Transverse colon (tissue), 4 donors: Measurements from ENCODE around the gene EPHA2. TPM values are rescaled to one million over a fixed set of nuclear protein-coding genes. Genes with fewer than 3 reads are reported as not detected.

Experiments used
- DNase-seq: peaks from one replicate; pipeline ENCODE4 v3.0.0-alpha.2; 2019
- H3K27ac ChIP-seq, 4 donors: fragments of 200-600 bp; sonication (generic); 2 replicates each; pipeline ENCODE4 v1.5.1; 2016 to 2018; ENCODE audit warnings: inconsistent platforms in 4 of 4
- H3K27me3 ChIP-seq: fragments of 200-600 bp; sonication (generic); 2 replicates; pipeline ENCODE4 v1.5.1; 2017; ENCODE audit warnings: inconsistent platforms
- H3K36me3 ChIP-seq, 4 donors: fragments of 200-600 bp; sonication (generic); 2 replicates each; pipeline ENCODE4 v1.5.1; 2017 to 2019; ENCODE audit warnings: inconsistent platforms in 4 of 4
- H3K4me1 ChIP-seq, 4 donors: fragments of 200-600 bp; sonication (generic); 2 replicates each; pipeline ENCODE4 v1.5.1; 2017 to 2020; ENCODE audit warnings: inconsistent platforms in 4 of 4
- H3K4me3 ChIP-seq, 4 donors: fragments of 200-600 bp; sonication (generic); 1 replicate in 1 of 4; 2 replicates in 3 of 4; pipeline versions ENCODE4 v1.5.1 to v1.6.1; 2017 to 2019; ENCODE audit warnings: inconsistent platforms in 4 of 4
- H3K9me3 ChIP-seq, 2 donors: fragments of 200-600 bp; sonication (generic); 2 replicates each; pipeline ENCODE4 v1.5.1; 2017 to 2019; ENCODE audit warnings: inconsistent platforms in 2 of 2
- CTCF ChIP-seq, 5 experiments: fragments of 200-600 bp in 3 of 5; fragments of 450-650 bp in 2 of 5; sonication (generic) in 3 of 5; IDR thresholded peaks; 1 replicate in 2 of 5; 2 replicates in 3 of 5; pipeline ENCODE4 v1.5.1; 2016 to 2017; ENCODE audit warnings: antibody characterized with exemption in 5 of 5, inconsistent platforms in 3 of 5, mild to moderate bottlenecking in 2 of 5, moderate library complexity in 1 of 5
- EP300 ChIP-seq: sonication (generic); formaldehyde crosslinking; IDR thresholded peaks from one replicate; pipeline ENCODE4 v1.6.1; 2017; ENCODE audit warnings: antibody characterized with exemption, low read depth
- POLR2A ChIP-seq: fragments of 450-650 bp; IDR thresholded peaks from one replicate; pipeline ENCODE4 v1.6.1; 2016; ENCODE audit warnings: antibody characterized with exemption, mild to moderate bottlenecking, moderate library complexity
- POLR2AphosphoS5 ChIP-seq, 3 donors: sonication (generic); formaldehyde crosslinking; IDR thresholded peaks; one replicate each; pipeline ENCODE4 v1.6.1; 2016; ENCODE audit warnings: antibody characterized with exemption in 3 of 3
- WGBS, 2 donors: methylation state at CpG; one replicate each; pipeline ENCODE4 v1.1.5; 2018; ENCODE audit warnings: low coverage in 1 of 2; 5-methylcytosine and 5-hydroxymethylcytosine counted together
- in situ Hi-C, 4 donors: fragments of 200-750 bp; cut with MboI; loops; one replicate each; pipeline versions ENCODE4 v1.15.0 to v1.15.1; 2017; ENCODE audit warnings: low sequenced_read_pairs in 3 of 4, low pct_ligation_motif_present in 1 of 4, low pct_unique_long_range_greater_than_20kb in 1 of 4
- intact Hi-C: fragments of 100-400 bp; cut with DNase I; formaldehyde crosslinking; loops from one replicate; pipeline ENCODE4 v1.15.1; 2023; ENCODE audit warnings: low total_unique reads
- total RNA-seq, 4 donors: library from RNA; depleted of rRNA; stranded (reverse); fragments of >200 nt; gene quantifications; one replicate each; pipeline ENCODE4 v1.1.0, GENCODE V29; 2016

EPHA2 gene
- total RNA-seq, 4 donors from 2014 or later = 2.6 to 68.8 (median 30.5) TPM

DNA sequence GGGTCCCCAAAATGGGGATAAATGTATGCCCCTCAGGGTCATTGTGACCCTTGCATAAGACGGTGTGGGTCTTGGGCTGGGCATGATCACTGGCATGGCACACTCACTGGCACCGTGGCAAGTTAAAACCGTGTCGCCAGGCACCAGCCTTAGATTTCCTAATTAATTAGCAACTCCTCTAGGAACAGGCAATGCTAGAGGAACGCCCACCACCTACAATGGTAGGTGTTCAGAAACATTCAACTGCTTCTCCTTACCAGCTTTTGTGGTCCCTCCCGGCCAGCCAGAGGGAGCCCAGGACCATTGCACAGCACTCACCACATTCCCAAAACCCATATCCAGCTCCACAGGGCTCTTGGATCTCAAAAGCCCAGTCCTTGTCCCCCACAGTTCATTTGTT is 36.4 kb downstream of the EPHA2 start:
- WGBS, 2 donors = 90% methylated on average over 4 of the region's 6 CpGs; no CpG with 5 or more reads in 1 of the 2 donors
- Histone ChIP-seq H3K36me3 (peaks cover 0 to 3% (median 0%) of the 10 kb centered on the region in 4 donors), H3K4me1 (no peaks in the 10 kb centered on the region), H3K27ac (no peak overlapping the region), H3K9me3 (no peaks in the 10 kb centered on the region), H3K27me3 (no peaks in the 10 kb centered on the region), H3K4me3 (no peak overlapping the region)
- intact Hi-C loops (no loop called here), in situ Hi-C loops (no loop called here)
- TF ChIP-seq CTCF (IDR thresholded peaks at IDR 0.05) (no peak), EP300 (no peak), POLR2AphosphoS5 (IDR thresholded peaks at IDR 0.05) (no peak), POLR2A (no peak)
- no peak for DNase-seq

DNA sequence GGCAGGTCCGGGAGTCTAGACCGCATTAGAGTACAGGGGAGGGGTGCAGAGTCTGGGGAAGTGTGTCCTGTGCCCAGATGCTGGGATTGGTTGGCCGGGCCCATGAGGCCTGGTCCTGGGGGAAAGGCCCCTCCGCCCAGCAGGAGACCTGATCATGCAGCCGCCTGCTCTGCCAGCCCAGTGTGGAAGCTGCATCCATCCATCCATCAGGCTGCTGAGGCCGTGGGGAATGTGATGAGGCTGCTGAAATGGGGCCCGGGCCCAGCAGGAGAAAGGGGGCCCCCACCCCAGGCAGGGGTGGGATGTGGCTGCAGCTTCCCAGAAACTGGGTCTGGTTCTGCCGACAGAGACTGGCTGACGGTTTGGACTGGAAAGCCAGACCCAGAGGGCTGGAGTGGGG is 37.2 kb downstream of the EPHA2 start:
- no peaks in the 10 kb centered on the region for H3K27me3 ChIP-seq
- no peaks in the 10 kb centered on the region for H3K36me3 ChIP-seq
- intact Hi-C loops = no loop called here
- in situ Hi-C loops = no loop called here
- no peak overlapping the region for H3K27ac ChIP-seq
- TF ChIP-seq POLR2A = no peak
- TF ChIP-seq POLR2AphosphoS5 (IDR thresholded peaks at IDR 0.05) = no peak
- TF ChIP-seq EP300 = no peak
- TF ChIP-seq CTCF (IDR thresholded peaks at IDR 0.05) = no peak
- no peak for DNase-seq
- no peaks in the 10 kb centered on the region for H3K4me1 ChIP-seq
- H3K4me3 ChIP-seq = no peak overlapping the region
- H3K9me3 ChIP-seq = no peaks in the 10 kb centered on the region
- WGBS, 2 donors = 67% methylated on average over 9 of the region's 9 CpGs; no CpG with 5 or more reads in 1 of the 2 donors

DNA sequence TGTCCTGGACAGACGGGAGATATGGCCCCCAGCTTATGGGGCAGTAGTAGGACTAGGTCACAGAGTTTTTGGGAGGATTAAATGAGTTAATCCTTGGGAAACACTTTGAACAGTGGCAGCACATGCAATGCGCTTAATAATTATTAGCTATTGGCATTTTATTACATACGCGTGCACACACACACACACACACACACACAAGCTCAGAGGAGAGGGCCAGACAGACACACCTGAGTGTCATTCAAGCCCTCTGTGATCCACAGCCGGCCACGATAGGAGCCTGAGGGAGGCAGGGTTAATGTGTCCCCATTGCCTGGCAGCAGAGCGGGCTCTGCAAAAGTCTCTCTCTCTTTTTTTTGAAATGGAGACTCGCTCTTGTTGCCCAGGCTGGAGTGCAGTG is 37.9 kb downstream of the EPHA2 start:
- in situ Hi-C loops = no loop called here
- Histone ChIP-seq H3K27ac (no peak overlapping the region), H3K4me3 (no peak overlapping the region)

DNA sequence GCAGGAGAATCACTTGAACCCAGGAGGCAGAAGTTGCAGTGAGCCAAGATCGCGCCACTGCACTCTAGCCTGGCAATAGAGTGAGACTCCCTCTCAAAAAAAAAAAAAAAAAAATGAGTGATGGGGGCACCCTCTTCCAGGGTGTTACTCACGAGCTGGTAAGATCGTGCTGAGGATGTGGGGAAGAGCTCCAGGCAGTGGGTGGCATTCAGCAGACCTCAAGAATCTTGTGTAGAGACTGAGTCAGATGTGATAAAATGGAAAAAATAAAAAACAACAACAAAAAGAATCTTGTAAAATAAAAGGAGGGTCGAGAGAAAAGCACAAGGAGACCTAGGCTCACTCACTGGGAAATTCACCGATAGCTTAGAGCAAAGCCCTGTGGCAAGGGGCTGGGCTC is 38.5 kb downstream of the EPHA2 start:
- Histone ChIP-seq H3K27ac (no peak overlapping the region), H3K36me3 (no peaks in the 10 kb centered on the region), H3K4me3 (no peak overlapping the region), H3K4me1 (no peaks in the 10 kb centered on the region), H3K27me3 (no peaks in the 10 kb centered on the region), H3K9me3 (no peaks in the 10 kb centered on the region)
- intact Hi-C loops (no loop called here), in situ Hi-C loops (no loop called here)
- no peak for DNase-seq
- 61 to 86% methylated on average over 4 to 6 of the region's 6 CpGs for WGBS, 2 donors
- TF ChIP-seq EP300 = no peak

More for the DNA sequence above, 37.9 kb downstream of the EPHA2 start:
- TF ChIP-seq EP300 (no peak), POLR2AphosphoS5 (IDR thresholded peaks at IDR 0.05) (no peak), CTCF (IDR thresholded peaks at IDR 0.05) (no peak), POLR2A (no peak)
- no peaks in the 10 kb centered on the region for H3K36me3 ChIP-seq
- intact Hi-C loops = no loop called here
- no peaks in the 10 kb centered on the region for H3K27me3 ChIP-seq
- no peak for DNase-seq
- no peaks in the 10 kb centered on the region for H3K9me3 ChIP-seq
- 86% methylated on average over 8 of the region's 8 CpGs; no CpG with 5 or more reads in 1 of the 2 donors for WGBS, 2 donors
- H3K4me1 ChIP-seq = no peaks in the 10 kb centered on the region

GRCh38 chr1:16116625-16117024 is 39.2 kb downstream of the EPHA2 start:
- H3K27me3 ChIP-seq = no peaks in the 10 kb centered on the region
- WGBS, 2 donors = 85 to 89% methylated on average over 3 to 8 of the region's 8 CpGs
- intact Hi-C loops (no loop called here), in situ Hi-C loops (no loop called here)
- DNase-seq = no peak
- no peaks in the 10 kb centered on the region for H3K36me3 ChIP-seq
- H3K4me1 ChIP-seq = no peaks in the 10 kb centered on the region
- no peaks in the 10 kb centered on the region for H3K9me3 ChIP-seq
- H3K4me3 ChIP-seq = no peak overlapping the region
- no peak for TF ChIP-seq POLR2A
- no peak for TF ChIP-seq POLR2AphosphoS5 (IDR thresholded peaks at IDR 0.05)
- no peak for TF ChIP-seq CTCF (IDR thresholded peaks at IDR 0.05)
- TF ChIP-seq EP300 = no peak
- no peak overlapping the region for H3K27ac ChIP-seq
